IMR-90 (cell line): ENCODE data around the gene QSOX2. TPM values are rescaled to one million over a fixed set of nuclear protein-coding genes. Genes with fewer than 3 reads are reported as not detected.

Experiments used
- ATAC-seq: fragments of 200-7000 bp; cut with Tn5 transposase; 2 replicates; pipeline ENCODE4 v1.9.1; 2020; ENCODE audit warnings: low read depth, mild to moderate bottlenecking, moderate library complexity
- BruUV-seq: library from RNA; stranded (reverse); fragments of 400-500 nt; replicated peaks from 2 replicates; lab custom pipeline; 2021; lab: Mats Ljungman, UMichigan
- CTCF ChIA-PET: fragments of 300-600 bp; formaldehyde crosslinking; extraction: SDS; loops from one replicate; lab custom pipeline; 2021; ENCODE audit warnings: antibody characterized with exemption; lab: Yijun Ruan, JAX
- POLR2A ChIA-PET: fragments of 300-600 bp; sonication (Branson Sonifier 250); formaldehyde crosslinking; loops from one replicate; lab custom pipeline; 2022; ENCODE audit warnings: antibody characterized with exemption; ENCODE audit not compliant: unreplicated experiment; lab: Charles Lee
- DNase-seq: peaks from one replicate; pipeline ENCODE4 v3.0.0; 2013
- H2AFZ ChIP-seq: replicated peaks from 2 replicates; pipeline ENCODE3; 2013; ENCODE audit warnings: low read length, mild to moderate bottlenecking; ENCODE audit not compliant: poor library complexity
- H2AK5ac ChIP-seq: 2 replicates; pipeline ENCODE4 v1.6.1; 2013; ENCODE audit warnings: low read depth, low read length, inconsistent platforms
- H2AK9ac ChIP-seq: replicated peaks from 2 replicates; pipeline ENCODE3; 2013; ENCODE audit warnings: mild to moderate bottlenecking, low read depth, low read length, moderate library complexity; ENCODE audit not compliant: poor library complexity
- H2BK120ac ChIP-seq: 2 replicates; pipeline ENCODE4 v1.6.1; 2013; ENCODE audit warnings: low read depth, low read length, inconsistent platforms
- H2BK15ac ChIP-seq: 3 replicates; pipeline ENCODE4 v1.6.1; 2013; ENCODE audit warnings: low read depth, low read length, inconsistent platforms
- H2BK20ac ChIP-seq: 2 replicates; pipeline ENCODE4 v1.6.1; 2013; ENCODE audit warnings: low read depth, mild to moderate bottlenecking, inconsistent platforms, low read length, moderate library complexity
- H2BK5ac ChIP-seq: 2 replicates; pipeline ENCODE4 v1.6.1; 2013; ENCODE audit warnings: mild to moderate bottlenecking, low read depth, low read length, inconsistent platforms; ENCODE audit not compliant: poor library complexity, severe bottlenecking
- H3K14ac ChIP-seq: replicated peaks from 2 replicates; pipeline ENCODE4 v1.6.1; 2013; ENCODE audit warnings: low read depth, low read length, inconsistent platforms
- H3K18ac ChIP-seq: 2 replicates; pipeline ENCODE4 v1.6.1; 2013; ENCODE audit warnings: low read depth, low read length, control low read depth
- H3K23ac ChIP-seq: 2 replicates; pipeline ENCODE4 v1.6.1; 2013; ENCODE audit warnings: low read depth, low read length, inconsistent platforms
- H3K27ac ChIP-seq: 2 replicates; pipeline ENCODE4 v1.5.1; 2013; ENCODE audit warnings: mild to moderate bottlenecking, control low read depth, low read length; ENCODE audit not compliant: insufficient read depth
- H3K27me3 ChIP-seq: 2 replicates; pipeline ENCODE4 v1.6.1; 2013; ENCODE audit warnings: low read length; ENCODE audit not compliant: control insufficient read depth, insufficient read depth
- H3K36me3 ChIP-seq: 2 replicates; pipeline ENCODE4 v1.6.1; 2013; ENCODE audit warnings: low read length, mixed read lengths; ENCODE audit not compliant: control insufficient read depth, insufficient read depth
- H3K4ac ChIP-seq: 2 replicates; pipeline ENCODE4 v1.6.1; 2013; ENCODE audit warnings: low read depth, low read length, inconsistent platforms
- H3K4me1 ChIP-seq: 2 replicates; pipeline ENCODE4 v1.6.1; 2013; ENCODE audit warnings: low read length, mixed read lengths; ENCODE audit not compliant: control insufficient read depth, insufficient read depth
- H3K4me2 ChIP-seq: 2 replicates; pipeline ENCODE4 v1.6.1; 2013; ENCODE audit warnings: low read depth, mild to moderate bottlenecking, control low read depth, low read length, moderate library complexity
- H3K4me3 ChIP-seq: 2 replicates; pipeline ENCODE4 v1.5.1; 2013; ENCODE audit warnings: low read depth, mild to moderate bottlenecking, control low read depth, low read length, moderate library complexity; ENCODE audit not compliant: insufficient read depth
- H3K56ac ChIP-seq: 2 replicates; pipeline ENCODE4 v1.6.1; 2013; ENCODE audit warnings: low read length, inconsistent platforms; ENCODE audit not compliant: insufficient read depth; ENCODE audit errors: extremely low read depth
- H3K79me1 ChIP-seq, 2 experiments: 2 replicates each; pipeline ENCODE4 v1.6.1; 2013; ENCODE audit warnings: low read length in 2 of 2, inconsistent platforms in 1 of 2, low read depth in 1 of 2
- H3K9ac ChIP-seq: 2 replicates; pipeline ENCODE4 v1.6.1; 2013; ENCODE audit warnings: low read depth, low read length, control low read depth
- H3K9me1 ChIP-seq: 2 replicates; pipeline ENCODE4 v1.6.1; 2013; ENCODE audit warnings: low read length, inconsistent platforms; ENCODE audit not compliant: insufficient read depth
- H3K9me3 ChIP-seq: 2 replicates; pipeline ENCODE4 v1.6.1; 2013; ENCODE audit warnings: low read length; ENCODE audit not compliant: control insufficient read depth, insufficient read depth
- H4K20me1 ChIP-seq: 2 replicates; pipeline ENCODE4 v1.6.1; 2013; ENCODE audit warnings: low read length, inconsistent platforms; ENCODE audit not compliant: insufficient read depth
- H4K5ac ChIP-seq: 2 replicates; pipeline ENCODE4 v1.6.1; 2013; ENCODE audit warnings: mild to moderate bottlenecking, low read depth, low read length, control low read depth
- H4K8ac ChIP-seq, 2 experiments: 2 replicates each; pipeline ENCODE4 v1.6.1; 2013; ENCODE audit warnings: low read depth in 2 of 2, low read length in 2 of 2, control low read depth in 1 of 2, inconsistent platforms in 1 of 2
- H4K91ac ChIP-seq: 2 replicates; pipeline ENCODE4 v1.6.1; 2013; ENCODE audit warnings: low read depth, low read length, inconsistent platforms; ENCODE audit not compliant: insufficient read depth
- CTCF ChIP-seq: conservative IDR thresholded peaks from 2 replicates; pipeline ENCODE4 v1.5.1; 2012; ENCODE audit warnings: mild to moderate bottlenecking, low read depth, low read length, improper control_type of control experiment
- ELK1 ChIP-seq: fragments of 150-350 bp; IDR thresholded peaks from 2 replicates; pipeline ENCODE4 v1.6.1; 2016; ENCODE audit warnings: low read depth, mild to moderate bottlenecking, low read length, moderate library complexity, borderline replicate concordance
- RCOR1 ChIP-seq: IDR thresholded peaks from 2 replicates; pipeline ENCODE4 v1.6.1; 2012; ENCODE audit warnings: mild to moderate bottlenecking, low read length, improper control_type of control experiment; ENCODE audit not compliant: insufficient replicate concordance
- WGBS, 2 experiments: methylation state at CpG; one replicate each; pipeline versions ENCODE4 v1.1.5 to v1.1.7; 2013; ENCODE audit warnings: missing lambda C conversion rate in 2 of 2; ENCODE audit not compliant: insufficient read length in 1 of 2; ENCODE audit errors: extremely low coverage in 2 of 2; 5-methylcytosine and 5-hydroxymethylcytosine counted together
- dilution Hi-C: fragments of 300-500 bp; cut with HindIII; formaldehyde crosslinking; loops from one replicate; pipeline ENCODE4 v1.14.3; 2018; ENCODE audit warnings: low sequenced_read_pairs; ENCODE audit not compliant: unreplicated experiment
- in situ Hi-C: fragments of 300-500 bp; cut with MboI; formaldehyde crosslinking; loops from 3 replicates; pipeline ENCODE4 v1.14.3; 2019; ENCODE audit warnings: low sequenced_read_pairs, inconsistent platforms, mixed read lengths
- intact Hi-C: fragments of 100-400 bp; cut with micrococcal nuclease; formaldehyde crosslinking; loops from 2 replicates; pipeline ENCODE4 v1.10.0; 2022
- polyA plus RNA-seq, 3 experiments: library from polyadenylated mRNA; depleted of rRNA; stranded (reverse); fragments of >200 nt; gene quantifications; 2 replicates each; pipeline ENCODE4 v1.2.3, GENCODE V29; 2012; ENCODE audit warnings: low replicate concordance in 1 of 3
- total RNA-seq: library from RNA; depleted of rRNA; stranded (reverse); fragments of >200 nt; gene quantifications from 2 replicates; pipeline ENCODE4 v1.2.3, GENCODE V29; 2012

The QSOX2 gene
- total and polyA plus RNA-seq, 2 of the 4 experiments (the other 2 are of a cell fraction): 5.9 to 12.9 TPM

GRCh38 chr9:136233411-136233810 lies 12.2 kb downstream of the QSOX2 start:
- H3K9me1 ChIP-seq: peaks cover 5% of the 10 kb centered on the region; the same call in 1 of the 2 replicates
- no peak overlapping the region for H2BK120ac ChIP-seq
- H3K9me3 ChIP-seq: no peaks in the 10 kb centered on the region
- H3K18ac ChIP-seq: no peak overlapping the region
- no peak overlapping the region for H2BK5ac ChIP-seq
- ChIA-PET CTCF (no interaction called here), POLR2A (no interaction called here)
- H3K27ac ChIP-seq: no peak overlapping the region
- H3K4me3 ChIP-seq: no peak overlapping the region
- no peak overlapping the region for H3K4me2 ChIP-seq
- H3K4ac ChIP-seq: no peak overlapping the region
- no peak overlapping the region for H3K23ac ChIP-seq
- BruUV-seq: no TSS peak
- peaks cover 2% of the 10 kb centered on the region; the same call in 1 of the 2 replicates for H3K4me1 ChIP-seq
- no peak overlapping the region for H2AK5ac ChIP-seq
- H4K8ac ChIP-seq: no peak overlapping the region
- no peak overlapping the region for H2BK20ac ChIP-seq
- TF ChIP-seq RCOR1 (no peak), CTCF (no peak), ELK1 (no peak)
- 82% methylated on average over 10 of the region's 15 CpGs; no CpG with 5 or more reads in 1 of the 2 experiments for WGBS, 2 experiments
- no peaks in the 10 kb centered on the region for H3K27me3 ChIP-seq
- intact Hi-C loops: no loop called here
- peaks cover 20% of the 10 kb centered on the region for H4K20me1 ChIP-seq
- H4K91ac ChIP-seq: no peak overlapping the region
- H3K36me3 ChIP-seq: peaks cover 9% of the 10 kb centered on the region
- no peak overlapping the region for H2BK15ac ChIP-seq
- DNase-seq: no peak
- ATAC-seq: no peak
- H3K9ac ChIP-seq: no peak overlapping the region
- no peak overlapping the region for H3K56ac ChIP-seq
- H2AFZ ChIP-seq: no peak overlapping the region
- in situ Hi-C loops: no loop called here
- dilution Hi-C loops: no loop called here
- H3K79me1 ChIP-seq: peaks cover 7 to 28% of the 10 kb centered on the region in 2 experiments
- no peak overlapping the region for H4K5ac ChIP-seq
- no peak overlapping the region for H3K14ac ChIP-seq
- no peak overlapping the region for H2AK9ac ChIP-seq
